Esophagus muscularis mucosa (tissue), 4 donors: ENCODE measurements around the gene ART1. TPM values are rescaled to one million over a fixed set of nuclear protein-coding genes. Genes with fewer than 3 reads are reported as not detected.

Experiments
- DNase-seq: peaks from one replicate; pipeline ENCODE4 v3.0.0-alpha.2; 2017; ENCODE audit errors: extremely low spot score
- H3K27ac ChIP-seq, 4 donors: fragments of 200-600 bp; sonication (generic); replicated peaks in 1 of 4; 1 replicate in 3 of 4; 2 replicates in 1 of 4; pipeline ENCODE4 v1.5.1; 2016 to 2019; ENCODE audit warnings: mild to moderate bottlenecking in 1 of 4
- H3K27me3 ChIP-seq, 4 donors: fragments of 200-600 bp; sonication (generic); one replicate each; pipeline versions ENCODE4 v1.5.1 to v1.6.0; 2016 to 2019
- H3K36me3 ChIP-seq, 4 donors: fragments of 200-600 bp; sonication (generic); one replicate each; pipeline ENCODE4 v1.5.1; 2016 to 2019
- H3K4me1 ChIP-seq, 4 donors: fragments of 200-600 bp; sonication (generic); one replicate each; pipeline ENCODE4 v1.5.1; 2016 to 2019
- H3K4me3 ChIP-seq, 4 donors: fragments of 200-600 bp; sonication (generic); 1 replicate in 2 of 4; 2 replicates in 2 of 4; pipeline ENCODE4 v1.5.1; 2016 to 2019; ENCODE audit warnings: mild to moderate bottlenecking in 4 of 4, moderate library complexity in 1 of 4
- H3K9me3 ChIP-seq, 4 donors: fragments of 200-600 bp; sonication (generic); 1 replicate in 3 of 4; 2 replicates in 1 of 4; pipeline ENCODE4 v1.5.1; 2016 to 2019
- CTCF ChIP-seq, 3 experiments: fragments of 200-600 bp in 2 of 3; fragments of 450-650 bp in 1 of 3; sonication (generic) in 2 of 3; IDR thresholded peaks; one replicate each; pipeline ENCODE4 v1.5.1; 2017 to 2019; ENCODE audit warnings: antibody characterized with exemption in 3 of 3, mild to moderate bottlenecking in 2 of 3, moderate library complexity in 1 of 3
- EP300 ChIP-seq: sonication (generic); formaldehyde crosslinking; IDR thresholded peaks from one replicate; pipeline ENCODE4 v1.6.1; 2017; ENCODE audit warnings: antibody characterized with exemption
- POLR2A ChIP-seq: fragments of 450-650 bp; IDR thresholded peaks from one replicate; pipeline ENCODE4 v1.6.1; 2017; ENCODE audit warnings: antibody characterized with exemption, moderate library complexity, mild to moderate bottlenecking, low read depth
- POLR2AphosphoS5 ChIP-seq, 2 donors: sonication (generic); formaldehyde crosslinking; IDR thresholded peaks; one replicate each; pipeline ENCODE4 v1.6.1; 2017; ENCODE audit warnings: antibody characterized with exemption in 2 of 2
- WGBS: methylation state at CpG from one replicate; pipeline ENCODE4 v1.1.5; 2018; 5-methylcytosine and 5-hydroxymethylcytosine counted together
- intact Hi-C: fragments of 100-400 bp; cut with DNase I; formaldehyde crosslinking; loops from one replicate; pipeline ENCODE4 v1.15.1; 2023
- total RNA-seq, 4 donors: library from RNA; depleted of rRNA; stranded (reverse); fragments of >200 nt; gene quantifications; one replicate each; pipeline versions ENCODE4 v1.1.0 to v1.2.1, GENCODE V29; 2016

The ART1 gene
- total RNA-seq, 4 donors from 2014 or later, result not detected

DNA sequence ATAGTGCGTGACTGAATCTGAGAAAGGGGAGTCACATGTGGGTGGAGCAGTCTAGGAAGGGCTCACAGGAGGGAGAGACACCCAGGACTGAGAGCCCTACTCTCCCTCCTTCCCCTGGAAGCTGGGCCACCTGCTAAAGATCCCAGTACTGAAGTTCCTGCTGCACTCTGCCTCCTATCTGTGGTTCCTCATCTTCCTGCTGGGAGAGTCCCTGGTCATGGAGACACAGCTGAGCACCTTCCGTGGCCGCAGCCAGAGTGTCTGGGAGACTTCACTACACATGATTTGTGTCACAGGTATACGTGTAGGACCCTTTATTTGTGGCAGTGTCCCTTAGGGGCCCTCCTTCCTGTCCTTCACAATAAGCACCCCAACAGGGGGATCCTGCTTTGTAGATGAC lies 22.4 kb upstream of the ART1 start:
- Histone ChIP-seq H3K4me1 (no peaks in the 10 kb centered on the region), H3K27ac (no peak overlapping the region), H3K27me3 (no peaks in the 10 kb centered on the region), H3K4me3 (no peak overlapping the region), H3K9me3 (no peaks in the 10 kb centered on the region), H3K36me3 (no peaks in the 10 kb centered on the region)
- intact Hi-C loops, result no loop called here
- TF ChIP-seq EP300, result no peak
- TF ChIP-seq CTCF (IDR thresholded peaks at IDR 0.05), result no peak
- no peak for TF ChIP-seq POLR2A
- TF ChIP-seq POLR2AphosphoS5 (IDR thresholded peaks at IDR 0.05), result no peak
- WGBS, result 71% methylated on average over 4 of the region's 4 CpGs
- DNase-seq, result no peak

DNA sequence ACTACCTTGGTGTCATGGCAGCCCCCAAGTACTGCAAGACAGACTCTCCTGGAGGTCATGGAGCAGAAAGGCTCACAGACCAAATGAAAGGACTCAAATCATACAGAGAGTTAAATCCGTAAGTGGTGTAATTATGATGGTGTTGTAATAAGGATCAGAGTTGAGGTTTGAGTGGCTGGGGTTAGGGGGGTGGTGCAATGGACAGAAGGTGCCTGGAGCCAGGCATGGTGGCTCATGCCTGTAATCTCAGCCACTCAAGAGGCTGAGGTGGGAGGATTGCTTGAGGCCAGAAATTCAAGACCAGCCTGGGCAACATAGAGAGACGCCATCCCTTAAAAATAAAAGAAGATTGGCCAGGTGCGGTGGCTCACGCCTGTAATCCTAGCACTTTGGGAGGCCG lies 21.8 kb upstream of the ART1 start:
- Histone ChIP-seq H3K27ac (no peak overlapping the region), H3K27me3 (no peaks in the 10 kb centered on the region), H3K36me3 (no peaks in the 10 kb centered on the region), H3K9me3 (no peaks in the 10 kb centered on the region), H3K4me3 (no peak overlapping the region), H3K4me1 (no peaks in the 10 kb centered on the region)
- no peak for DNase-seq
- WGBS, result 94% methylated on average over 5 of the region's 5 CpGs
- intact Hi-C loops, result no loop called here
- no peak for TF ChIP-seq POLR2AphosphoS5 (IDR thresholded peaks at IDR 0.05)

DNA sequence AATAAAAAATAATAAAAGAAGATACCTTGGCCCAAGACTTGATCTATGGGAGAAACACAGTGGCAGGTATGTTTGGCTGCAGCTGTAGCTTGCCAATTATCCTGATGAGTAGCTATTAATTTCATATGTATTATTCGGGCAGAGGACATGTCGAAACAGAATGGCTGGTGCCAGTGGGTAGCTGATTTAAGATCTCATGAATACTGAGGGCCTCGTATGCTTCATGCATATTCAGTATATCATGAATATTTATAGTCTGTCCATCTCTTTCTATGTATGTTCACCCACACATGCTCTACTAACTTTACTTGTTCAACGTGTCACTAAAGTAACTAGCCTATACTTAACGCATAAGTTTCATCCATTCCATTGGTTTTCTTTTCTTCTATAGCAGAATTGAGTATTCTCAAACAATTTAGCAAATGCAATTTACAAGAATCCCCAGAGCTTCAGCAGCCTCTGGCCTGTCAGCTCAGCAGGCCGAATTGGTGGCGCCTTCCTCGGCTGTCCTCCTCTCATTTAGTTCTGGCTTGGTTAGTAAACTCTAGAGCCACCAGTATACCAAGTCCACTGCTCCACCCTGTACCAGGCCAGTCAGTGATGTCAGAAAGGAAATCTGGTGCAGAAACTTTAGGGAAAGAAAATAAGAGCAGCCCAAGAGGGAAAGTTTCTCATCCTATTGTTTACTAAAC lies 21.0 kb upstream of the ART1 start:
- Histone ChIP-seq H3K9me3 (no peaks in the 10 kb centered on the region), H3K27ac (no peak overlapping the region), H3K4me1 (no peaks in the 10 kb centered on the region), H3K27me3 (no peaks in the 10 kb centered on the region), H3K4me3 (no peak overlapping the region), H3K36me3 (no peaks in the 10 kb centered on the region)
- TF ChIP-seq POLR2A (no peak), EP300 (no peak), CTCF (IDR thresholded peaks at IDR 0.05) (no peak), POLR2AphosphoS5 (IDR thresholded peaks at IDR 0.05) (no peak)
- intact Hi-C loops, result no loop called here
- WGBS, result 60% methylated on average over 8 of the region's 8 CpGs
- DNase-seq, result no peak

- 81% methylated on average over 18 of the region's 23 CpGs for WGBS
- H3K36me3 ChIP-seq, result no peaks in the 10 kb centered on the region
- H3K4me3 ChIP-seq, result peak overlapping the region in 2 of 4 donors; percentile 6 to 16
- H3K27ac ChIP-seq, result no peak overlapping the region
- no peaks in the 10 kb centered on the region for H3K27me3 ChIP-seq
- no peaks in the 10 kb centered on the region for H3K4me1 ChIP-seq
- intact Hi-C loops, result no loop called here
- TF ChIP-seq POLR2A, result no peak
- no peak for TF ChIP-seq POLR2AphosphoS5 (IDR thresholded peaks at IDR 0.05)
- TF ChIP-seq EP300, result no peak
- no peak for TF ChIP-seq CTCF (IDR thresholded peaks at IDR 0.05)
- H3K9me3 ChIP-seq, result no peaks in the 10 kb centered on the region
- no peak for DNase-seq
These were observed 18.5 kb upstream of the ART1 start for GRCh38 chr11:3626250-3626960.

- WGBS, result 100% methylated on average over 1 of the region's 1 CpG
- H3K27me3 ChIP-seq, result no peaks in the 10 kb centered on the region
- no peak for DNase-seq
- H3K4me3 ChIP-seq, result no peak overlapping the region
- H3K27ac ChIP-seq, result no peak overlapping the region
- no peaks in the 10 kb centered on the region for H3K4me1 ChIP-seq
- intact Hi-C loops, result no loop called here
- no peak for TF ChIP-seq CTCF (IDR thresholded peaks at IDR 0.05)
- no peaks in the 10 kb centered on the region for H3K9me3 ChIP-seq
- H3K36me3 ChIP-seq, result no peaks in the 10 kb centered on the region
These were observed 17.6 kb upstream of the ART1 start for GRCh38 chr11:3627291-3627690.
